HepG2 (cell line): ENCODE results near the gene CCL8. TPM values are rescaled to one million over a fixed set of nuclear protein-coding genes. Genes with fewer than 3 reads are reported as not detected.

Experiments
- ATAC-seq: fragments of 200-7000 bp; cut with Tn5 transposase; 3 replicates; pipeline ENCODE4 v1.9.1; 2020; ENCODE audit warnings: mild to moderate bottlenecking, moderate library complexity
- BruUV-seq: library from RNA; stranded (reverse); fragments of 400-500 nt; replicated peaks from 2 replicates; lab custom pipeline; 2021; lab: Mats Ljungman, UMichigan
- CTCF ChIA-PET: fragments of 300-600 bp; formaldehyde crosslinking; extraction: SDS; loops from one replicate; lab custom pipeline; 2021; ENCODE audit warnings: low total read pairs, inconsistent platforms, low intra/inter-chr PET ratio; lab: Yijun Ruan, JAX
- POLR2A ChIA-PET: fragments of 350-600 bp; sonication (Branson Sonifier 250); formaldehyde crosslinking; loops from one replicate; lab custom pipeline; 2020; ENCODE audit warnings: antibody characterized with exemption, inconsistent platforms; lab: Yijun Ruan, JAX
- DNase-seq: peaks from one replicate; pipeline ENCODE4 v3.0.0-alpha.2; 2015; ENCODE audit warnings: low spot score
- FAIRE-seq: peaks from 3 replicates; lab custom pipeline; 2011; peaks lifted over from hg19 to GRCh38; lab: Jason Lieb, UNC
- H2AFZ ChIP-seq: one replicate; pipeline ENCODE4 v1.6.1; 2011; ENCODE audit warnings: low read length, inconsistent platforms
- H3K27ac ChIP-seq: fragments of 300-600 bp; 3 replicates; pipeline ENCODE4 v1.8.0; 2011; ENCODE audit warnings: mixed run types, mild to moderate bottlenecking, mixed read lengths, low read length, inconsistent platforms; ENCODE audit not compliant: insufficient read depth; ENCODE audit errors: extremely low read length
- H3K27me3 ChIP-seq, 2 experiments: fragments of 200-600 bp in 1 of 2; 2 replicates in 1 of 2; 3 replicates in 1 of 2; pipeline versions ENCODE4 v1.6.0 to v1.8.0; 2011; ENCODE audit warnings: low read length in 2 of 2, mild to moderate bottlenecking in 2 of 2, moderate library complexity in 2 of 2, inconsistent platforms in 1 of 2; ENCODE audit not compliant: insufficient read depth in 2 of 2, control insufficient read depth in 1 of 2
- H3K36me3 ChIP-seq, 2 experiments: fragments of 200-600 bp in 1 of 2; replicated peaks in 1 of 2; 2 replicates in 1 of 2; 3 replicates in 1 of 2; pipeline versions ENCODE4 v1.5.1 to v1.8.0; 2011; ENCODE audit warnings: low read length in 2 of 2, inconsistent platforms in 1 of 2; ENCODE audit not compliant: insufficient read depth in 2 of 2, control insufficient read depth in 1 of 2
- H3K4me1 ChIP-seq: 2 replicates; pipeline ENCODE4 v1.5.1; 2012; ENCODE audit warnings: low read length, inconsistent platforms; ENCODE audit not compliant: insufficient read depth
- H3K4me2 ChIP-seq: 2 replicates; pipeline ENCODE4 v1.6.0; 2011; ENCODE audit warnings: low read depth, low read length, inconsistent platforms
- H3K4me3 ChIP-seq, 3 experiments: fragments of 200-600 bp in 1 of 3; sonication (generic), shearing (Covaris generic) in 1 of 3; replicated peaks in 1 of 3; 2 replicates each; pipeline ENCODE4 v1.5.1; 2011 to 2016; ENCODE audit warnings: low read length in 3 of 3, inconsistent platforms in 2 of 3, low read depth in 2 of 3, mild to moderate bottlenecking in 2 of 3, control low read depth in 1 of 3, mixed read lengths in 1 of 3; ENCODE audit not compliant: insufficient read depth in 1 of 3
- H3K79me2 ChIP-seq: one replicate; pipeline ENCODE4 v1.6.1; 2011; ENCODE audit warnings: low read length, inconsistent platforms; ENCODE audit not compliant: insufficient read depth
- H3K9ac ChIP-seq: 2 replicates; pipeline ENCODE4 v1.6.0; 2011; ENCODE audit warnings: mild to moderate bottlenecking, low read depth, low read length, inconsistent platforms; ENCODE audit not compliant: insufficient read depth
- H3K9me3 ChIP-seq: 2 replicates; pipeline ENCODE4 v1.5.1; 2012; ENCODE audit warnings: mild to moderate bottlenecking, low read length
- H4K20me1 ChIP-seq: 2 replicates; pipeline ENCODE4 v1.6.0; 2011; ENCODE audit warnings: inconsistent platforms, mild to moderate bottlenecking, low read length, moderate library complexity; ENCODE audit not compliant: insufficient read depth
- CTCF ChIP-seq: sonication (generic); formaldehyde crosslinking; IDR thresholded peaks from 2 replicates; pipeline ENCODE4 v1.5.0; 2020; ENCODE audit warnings: mild to moderate bottlenecking, missing genetic modification reagents, moderate library complexity
- FOXK1 ChIP-seq: sonication (generic); formaldehyde crosslinking; IDR thresholded peaks from 2 replicates; pipeline ENCODE4 v1.4.0; 2020; ENCODE audit warnings: low read depth, missing genetic modification reagents, borderline replicate concordance
- MIER3 ChIP-seq: IDR thresholded peaks from 2 replicates; pipeline ENCODE4 v1.6.1; 2016; ENCODE audit warnings: missing compliant biosample characterization, borderline replicate concordance
- RAD21 ChIP-seq: fragments of 450-650 bp; formaldehyde crosslinking; IDR thresholded peaks from 2 replicates; pipeline ENCODE4 v1.5.0; 2020; ENCODE audit warnings: mild to moderate bottlenecking
- SMAD3 ChIP-seq: sonication (generic); formaldehyde crosslinking; IDR thresholded peaks from 2 replicates; pipeline ENCODE4 v1.4.0; 2020; ENCODE audit warnings: missing genetic modification reagents
- TARDBP ChIP-seq: sonication (generic); formaldehyde crosslinking; IDR thresholded peaks from 2 replicates; pipeline ENCODE4 v1.8.0; 2022; ENCODE audit warnings: mild to moderate bottlenecking, missing genetic modification reagents
- TEAD3 ChIP-seq: optimal IDR thresholded peaks from 2 replicates; pipeline ENCODE3; 2016; ENCODE audit warnings: borderline replicate concordance
- ZNF569 ChIP-seq: sonication (generic); formaldehyde crosslinking; IDR thresholded peaks from 2 replicates; pipeline ENCODE4 v1.5.0; 2020; ENCODE audit warnings: mild to moderate bottlenecking, missing genetic modification reagents, moderate library complexity, borderline replicate concordance
- ZNF639 ChIP-seq: conservative IDR thresholded peaks from 2 replicates; pipeline ENCODE4 v1.6.1; 2018; ENCODE audit warnings: missing genetic modification reagents
- ZNF773 ChIP-seq: sonication (generic); formaldehyde crosslinking; IDR thresholded peaks from 2 replicates; pipeline ENCODE4 v1.4.0; 2020; ENCODE audit warnings: missing genetic modification reagents, borderline replicate concordance
- WGBS: methylation state at CpG from one replicate; pipeline ENCODE4 v1.1.6; 2017; ENCODE audit warnings: low lambda C conversion rate; 5-methylcytosine and 5-hydroxymethylcytosine counted together
- in situ Hi-C: cut with HindIII; loops from 2 replicates; pipeline ENCODE4 v1.10.0; 2017; ENCODE audit warnings: low pct_unique_long_range_greater_than_20kb; ENCODE audit not compliant: extremely low pct_ligation_motif_present
- intact Hi-C: fragments of 100-400 bp; cut with micrococcal nuclease; formaldehyde crosslinking; loops from one replicate; pipeline ENCODE4 v1.10.0; 2022; ENCODE audit not compliant: unreplicated experiment
- polyA plus RNA-seq, 8 experiments: library from polyadenylated mRNA; depleted of rRNA in 3 of 8; stranded (reverse) in 7 of 8; unstranded in 1 of 8; fragments of >200 nt; fragmentation: Illumina TruSeq in 4 of 8; extraction: Trizol in 4 of 8; gene quantifications; 2 replicates each; pipeline versions ENCODE4 v1.2.1 to v1.2.3, GENCODE V29; 2011 to 2016; ENCODE audit warnings: low read depth in 4 of 8, missing spikeins in 1 of 8, mixed read lengths in 1 of 8; ENCODE audit not compliant: insufficient read depth in 1 of 8
- total RNA-seq, 5 experiments: library from RNA; depleted of rRNA; stranded (reverse); fragments of >200 nt; fragmentation: Illumina TruSeq; extraction: Trizol; gene quantifications; 2 replicates each; pipeline ENCODE4 v1.2.3, GENCODE V29; 2016; ENCODE audit warnings: low read depth in 1 of 5
- TF ChIP-seq, protein P1 (sequence below): sonication (generic); IDR thresholded peaks from 2 replicates; pipeline ENCODE4 v1.6.1; 2016; ENCODE audit warnings: low read depth, borderline replicate concordance
- TF ChIP-seq, protein P2 (sequence below): sonication (generic); formaldehyde crosslinking; IDR thresholded peaks from 2 replicates; pipeline ENCODE4 v1.4.0; 2020; ENCODE audit warnings: missing genetic modification reagents

CCL8 gene
- total and polyA plus RNA-seq, 2 of the 13 experiments (the other 11 are each of a cell fraction or from before 2014, with no cell fraction given): not detected

GRCh38 chr17:34361478-34362061 is 42.3 kb downstream of the CCL8 start (continued):
- TF ChIP-seq TEAD3 (peak; percentile 8), ZNF569 (CRISPR knock-in tag) (no peak), CTCF (CRISPR knock-in tag) (peak; percentile 94), SMAD3 (CRISPR knock-in tag) (peak; percentile 24; the same call in 1 of the 2 replicates), FOXK1 (CRISPR knock-in tag) (peak; percentile 37; the same call in 1 of the 2 replicates), RAD21 (peak; percentile 95), MIER3 (CRISPR knock-in tag) (0 out of 2 replicates have a peak, but pooled peaks have one; percentile 25), TARDBP (CRISPR knock-in tag) (peak; percentile 27; the same call in 1 of the 2 replicates)
- TF ChIP-seq, protein P1, sequence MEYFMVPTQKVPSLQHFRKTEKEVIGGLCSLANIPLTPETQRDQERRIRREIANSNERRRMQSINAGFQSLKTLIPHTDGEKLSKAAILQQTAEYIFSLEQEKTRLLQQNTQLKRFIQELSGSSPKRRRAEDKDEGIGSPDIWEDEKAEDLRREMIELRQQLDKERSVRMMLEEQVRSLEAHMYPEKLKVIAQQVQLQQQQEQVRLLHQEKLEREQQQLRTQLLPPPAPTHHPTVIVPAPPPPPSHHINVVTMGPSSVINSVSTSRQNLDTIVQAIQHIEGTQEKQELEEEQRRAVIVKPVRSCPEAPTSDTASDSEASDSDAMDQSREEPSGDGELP: 0 out of 2 replicates have a peak, but pooled peaks have one; percentile 21
- TF ChIP-seq, all 625 proteins: peak for 21

DNA sequence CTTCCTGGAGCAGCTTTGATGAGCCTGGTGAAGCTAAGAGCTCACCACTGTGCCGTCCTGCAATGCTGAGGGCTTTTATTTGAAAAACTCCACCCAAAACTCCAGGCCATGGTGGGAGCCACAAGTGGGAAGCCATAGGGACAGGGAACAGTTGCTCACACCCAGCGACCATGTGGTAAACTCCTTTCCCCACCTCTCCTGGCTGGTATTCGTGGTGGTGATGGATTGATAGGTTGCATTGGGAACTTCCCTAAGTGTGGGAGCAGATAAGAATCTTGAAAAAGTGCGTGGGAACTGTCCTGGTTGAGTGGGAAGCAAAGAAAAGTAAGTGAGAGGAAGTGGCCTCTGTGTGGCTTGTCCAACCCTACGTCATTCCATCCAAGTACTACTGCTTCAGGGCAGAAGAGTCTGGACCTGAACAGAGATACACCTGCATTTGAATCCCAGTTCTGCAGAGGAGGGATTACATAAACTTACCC is 44.0 kb downstream of the CCL8 start, which contains the start of gene CCL1:
Gene CCL1 (minus strand): TSS at position 51 of the 479 bp plus-strand sequence. CDS start 72 bp downstream, outside the sequence.
- 1% methylated on average over 5 of the region's 5 CpGs for whole genome bisulfite sequencing
- Histone ChIP-seq H4K20me1 (no peaks in the 10 kb centered on the region), H3K9me3 (no peaks in the 10 kb centered on the region), H3K27ac (no peak within 1 kb of the TSS), H3K4me1 (no peaks in the 10 kb centered on the region), H2AFZ (no peak within 1 kb of the TSS), H3K79me2 (no peaks in the 10 kb centered on the region), H3K27me3 (0 out of 5 replicates have a peak, but pooled peaks cover 0 to 7% of the 10 kb centered on the region in 2 experiments), H3K4me2 (no peak within 1 kb of the TSS), H3K4me3 (no peak within 1 kb of the TSS), H3K9ac (no peak within 1 kb of the TSS), H3K36me3 (no peaks in the 10 kb centered on the region)
- BruUV-seq: no TSS peak
- no peak for FAIRE-seq
- ChIA-PET CTCF (interaction anchor here (6.2 kb wide), 1 partner anchor 163 kb away, joined by 246 read pairs; no protein-coding TSS in a partner anchor), POLR2A (no interaction called here)
- in situ Hi-C loops (loop anchor here (5.0 kb wide), 1 partner anchor 161 kb away; no protein-coding TSS in a partner anchor), intact Hi-C loops (no loop called here)
- TF ChIP-seq ZNF639 (CRISPR knock-in tag) (no peak), ZNF773 (CRISPR knock-in tag) (no peak)
- TF ChIP-seq, protein P2, sequence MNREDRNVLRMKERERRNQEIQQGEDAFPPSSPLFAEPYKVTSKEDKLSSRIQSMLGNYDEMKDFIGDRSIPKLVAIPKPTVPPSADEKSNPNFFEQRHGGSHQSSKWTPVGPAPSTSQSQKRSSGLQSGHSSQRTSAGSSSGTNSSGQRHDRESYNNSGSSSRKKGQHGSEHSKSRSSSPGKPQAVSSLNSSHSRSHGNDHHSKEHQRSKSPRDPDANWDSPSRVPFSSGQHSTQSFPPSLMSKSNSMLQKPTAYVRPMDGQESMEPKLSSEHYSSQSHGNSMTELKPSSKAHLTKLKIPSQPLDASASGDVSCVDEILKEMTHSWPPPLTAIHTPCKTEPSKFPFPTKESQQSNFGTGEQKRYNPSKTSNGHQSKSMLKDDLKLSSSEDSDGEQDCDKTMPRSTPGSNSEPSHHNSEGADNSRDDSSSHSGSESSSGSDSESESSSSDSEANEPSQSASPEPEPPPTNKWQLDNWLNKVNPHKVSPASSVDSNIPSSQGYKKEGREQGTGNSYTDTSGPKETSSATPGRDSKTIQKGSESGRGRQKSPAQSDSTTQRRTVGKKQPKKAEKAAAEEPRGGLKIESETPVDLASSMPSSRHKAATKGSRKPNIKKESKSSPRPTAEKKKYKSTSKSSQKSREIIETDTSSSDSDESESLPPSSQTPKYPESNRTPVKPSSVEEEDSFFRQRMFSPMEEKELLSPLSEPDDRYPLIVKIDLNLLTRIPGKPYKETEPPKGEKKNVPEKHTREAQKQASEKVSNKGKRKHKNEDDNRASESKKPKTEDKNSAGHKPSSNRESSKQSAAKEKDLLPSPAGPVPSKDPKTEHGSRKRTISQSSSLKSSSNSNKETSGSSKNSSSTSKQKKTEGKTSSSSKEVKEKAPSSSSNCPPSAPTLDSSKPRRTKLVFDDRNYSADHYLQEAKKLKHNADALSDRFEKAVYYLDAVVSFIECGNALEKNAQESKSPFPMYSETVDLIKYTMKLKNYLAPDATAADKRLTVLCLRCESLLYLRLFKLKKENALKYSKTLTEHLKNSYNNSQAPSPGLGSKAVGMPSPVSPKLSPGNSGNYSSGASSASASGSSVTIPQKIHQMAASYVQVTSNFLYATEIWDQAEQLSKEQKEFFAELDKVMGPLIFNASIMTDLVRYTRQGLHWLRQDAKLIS: no peak
- no peak for ATAC-seq
- no peak for DNase-seq
